IPS-20b (cell line): ENCODE results near the gene GRIN1.
A peak's percentile ranks its signal among the peaks of the same experiment; 100 is the strongest.

Experiments
- H3K27ac ChIP-seq: one replicate; pipeline ENCODE4 v1.5.1; 2013; ENCODE audit warnings: low read length
- H3K27me3 ChIP-seq: 2 replicates; pipeline ENCODE4 v1.6.1; 2013; ENCODE audit warnings: mild to moderate bottlenecking, low read length, inconsistent platforms; ENCODE audit not compliant: insufficient read depth
- H3K36me3 ChIP-seq: 2 replicates; pipeline ENCODE4 v1.6.1; 2013; ENCODE audit warnings: low read depth, mild to moderate bottlenecking, inconsistent platforms, low read length, moderate library complexity; ENCODE audit not compliant: insufficient read depth
- H3K4me1 ChIP-seq: 2 replicates; pipeline ENCODE4 v1.6.1; 2013; ENCODE audit warnings: mild to moderate bottlenecking, control low read depth, inconsistent platforms, low read length, moderate library complexity; ENCODE audit not compliant: insufficient read depth
- H3K4me3 ChIP-seq: 2 replicates; pipeline ENCODE4 v1.5.1; 2013; ENCODE audit warnings: mild to moderate bottlenecking, low read length, inconsistent platforms
- H3K9ac ChIP-seq: 2 replicates; pipeline ENCODE4 v1.6.1; 2013; ENCODE audit warnings: low read depth, mild to moderate bottlenecking, inconsistent platforms, low read length, moderate library complexity
- H3K9me3 ChIP-seq: 2 replicates; pipeline ENCODE4 v1.6.1; 2013; ENCODE audit warnings: mild to moderate bottlenecking, low read depth, low read length, inconsistent platforms; ENCODE audit not compliant: insufficient read depth

The GRIN1 gene

DNA sequence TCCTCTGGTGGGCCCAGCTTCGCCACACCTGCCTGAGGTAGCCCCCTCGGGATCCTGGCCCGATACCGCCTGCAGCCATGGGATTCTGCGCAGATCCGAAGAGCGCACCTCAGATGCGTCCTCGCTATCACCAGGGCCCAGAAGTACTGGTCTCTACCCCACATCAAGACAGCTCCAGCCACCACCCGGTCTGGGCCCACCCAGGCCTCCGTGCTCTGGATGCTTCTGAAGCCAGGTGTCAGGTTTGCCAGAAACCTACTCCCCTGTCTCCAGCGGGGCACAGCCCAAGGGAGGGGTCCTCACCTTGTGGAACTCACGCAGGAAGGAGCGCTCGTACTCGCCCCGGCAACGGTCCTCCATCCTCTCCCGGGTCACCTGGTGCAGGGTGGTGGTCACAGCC is 47.0 kb downstream of the GRIN1 start:
- Histone ChIP-seq H3K27ac (no peak overlapping the region), H3K36me3 (peaks cover 36% of the 10 kb centered on the region), H3K9ac (no peak overlapping the region), H3K4me3 (no peak overlapping the region), H3K9me3 (no peaks in the 10 kb centered on the region), H3K27me3 (no peaks in the 10 kb centered on the region), H3K4me1 (peaks cover 5% of the 10 kb centered on the region; the same call in 1 of the 2 replicates)

GRCh38 chr9:137186385-137186784 is 47.4 kb downstream of the GRIN1 start:
- Histone ChIP-seq H3K27me3 (no peaks in the 10 kb centered on the region), H3K27ac (no peak overlapping the region), H3K4me3 (no peak overlapping the region), H3K36me3 (peaks cover 33% of the 10 kb centered on the region), H3K9me3 (no peaks in the 10 kb centered on the region), H3K9ac (no peak overlapping the region), H3K4me1 (peaks cover 5% of the 10 kb centered on the region; the same call in 1 of the 2 replicates)

DNA sequence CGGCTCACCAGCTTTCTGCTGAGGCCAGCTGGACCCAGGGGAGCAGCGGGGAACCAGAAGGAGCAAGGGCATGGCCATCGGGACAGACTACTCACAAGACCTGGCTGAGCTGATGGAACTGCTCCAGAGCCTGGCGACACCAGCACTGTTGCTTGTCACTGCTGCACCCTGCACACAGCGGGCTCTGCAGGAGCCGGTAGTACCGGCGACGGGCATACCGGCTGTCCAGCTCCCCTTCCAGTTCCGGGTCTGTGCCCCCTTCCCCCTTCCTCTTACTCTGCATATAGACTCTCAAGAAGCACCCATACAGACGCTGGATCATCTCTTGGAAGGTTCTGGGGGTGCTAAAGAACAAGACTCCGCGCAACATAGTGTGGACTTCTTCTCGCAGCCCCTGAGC is 48.4 kb downstream of the GRIN1 start:
- H3K27ac ChIP-seq = no peak overlapping the region
- H3K4me3 ChIP-seq = peak overlapping the region; percentile 81
- no peaks in the 10 kb centered on the region for H3K9me3 ChIP-seq
- H3K4me1 ChIP-seq = peaks cover 5% of the 10 kb centered on the region; the same call in 1 of the 2 replicates
- peak overlapping the region; percentile 82; the same call in 1 of the 2 replicates for H3K9ac ChIP-seq
- peaks cover 30% of the 10 kb centered on the region for H3K36me3 ChIP-seq
- no peaks in the 10 kb centered on the region for H3K27me3 ChIP-seq

GRCh38 chr9:137188086-137188489 is 49.1 kb downstream of the GRIN1 start:
- H3K9ac ChIP-seq = peak overlapping the region; percentile 82; the same call in 1 of the 2 replicates
- peaks cover 5% of the 10 kb centered on the region; the same call in 1 of the 2 replicates for H3K4me1 ChIP-seq
- H3K9me3 ChIP-seq = no peaks in the 10 kb centered on the region
- H3K4me3 ChIP-seq = peak overlapping the region; percentile 81
- no peak overlapping the region for H3K27ac ChIP-seq
- peaks cover 23% of the 10 kb centered on the region for H3K36me3 ChIP-seq
- H3K27me3 ChIP-seq = no peaks in the 10 kb centered on the region

DNA sequence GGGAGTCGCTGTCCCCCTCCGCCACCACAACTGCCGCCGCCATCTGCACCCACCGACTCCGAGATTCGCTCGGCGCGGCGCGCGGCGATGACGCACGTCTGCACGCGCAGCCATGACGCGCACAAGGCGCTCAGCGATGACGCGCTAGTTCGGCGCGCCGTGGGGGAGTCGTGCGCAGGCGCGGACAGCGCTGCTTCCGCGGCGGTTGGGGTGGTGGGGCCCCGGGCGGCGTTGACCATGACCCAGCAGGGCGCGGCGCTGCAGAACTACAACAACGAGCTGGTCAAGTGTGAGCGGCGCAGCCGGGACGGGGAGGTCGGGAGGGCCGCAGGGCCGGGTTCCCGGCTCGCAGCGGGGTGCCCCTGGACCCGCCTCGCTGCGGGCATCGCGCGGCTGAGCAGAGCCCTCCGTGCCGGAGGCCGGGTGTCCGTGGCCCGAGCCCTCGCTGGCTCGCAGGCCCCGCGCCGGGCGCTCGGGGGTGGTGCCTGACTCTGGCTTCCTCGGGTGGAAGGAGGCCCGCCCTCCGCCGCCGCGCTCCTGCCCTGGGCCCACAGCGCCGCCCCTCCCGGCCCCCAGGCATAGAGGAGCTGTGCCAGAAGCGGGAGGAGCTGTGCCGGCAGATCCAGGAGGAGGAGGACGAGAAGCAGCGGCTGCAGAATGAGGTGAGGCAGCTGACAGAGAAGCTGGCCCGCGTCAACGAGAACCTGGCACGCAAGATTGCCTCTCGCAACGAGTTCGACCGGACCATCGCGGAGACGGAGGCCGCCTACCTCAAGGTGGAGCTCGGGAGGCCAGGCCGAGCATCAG is 49.7 kb downstream of the GRIN1 start, which contains the start of the genes ANAPC2 and SSNA1:
Gene ANAPC2, minus strand, starts transcription at position 71 of the 807 bp plus-strand sequence. Its CDS starts 28 bp downstream, at position 43.
Gene SSNA1, plus strand, starts transcription at position 187 of the 807 bp plus-strand sequence. Its CDS starts 51 bp downstream, at position 238.
- Histone ChIP-seq H3K36me3 (peaks cover 17% of the 10 kb centered on the region), H3K9me3 (no peaks in the 10 kb centered on the region), H3K27me3 (no peaks in the 10 kb centered on the region), H3K4me1 (peaks cover 5% of the 10 kb centered on the region; the same call in 1 of the 2 replicates), H3K4me3 (peak within 1 kb of the TSS; percentile 81), H3K9ac (peak within 1 kb of the TSS; percentile 82; the same call in 1 of the 2 replicates), H3K27ac (no peak within 1 kb of the TSS)

DNA sequence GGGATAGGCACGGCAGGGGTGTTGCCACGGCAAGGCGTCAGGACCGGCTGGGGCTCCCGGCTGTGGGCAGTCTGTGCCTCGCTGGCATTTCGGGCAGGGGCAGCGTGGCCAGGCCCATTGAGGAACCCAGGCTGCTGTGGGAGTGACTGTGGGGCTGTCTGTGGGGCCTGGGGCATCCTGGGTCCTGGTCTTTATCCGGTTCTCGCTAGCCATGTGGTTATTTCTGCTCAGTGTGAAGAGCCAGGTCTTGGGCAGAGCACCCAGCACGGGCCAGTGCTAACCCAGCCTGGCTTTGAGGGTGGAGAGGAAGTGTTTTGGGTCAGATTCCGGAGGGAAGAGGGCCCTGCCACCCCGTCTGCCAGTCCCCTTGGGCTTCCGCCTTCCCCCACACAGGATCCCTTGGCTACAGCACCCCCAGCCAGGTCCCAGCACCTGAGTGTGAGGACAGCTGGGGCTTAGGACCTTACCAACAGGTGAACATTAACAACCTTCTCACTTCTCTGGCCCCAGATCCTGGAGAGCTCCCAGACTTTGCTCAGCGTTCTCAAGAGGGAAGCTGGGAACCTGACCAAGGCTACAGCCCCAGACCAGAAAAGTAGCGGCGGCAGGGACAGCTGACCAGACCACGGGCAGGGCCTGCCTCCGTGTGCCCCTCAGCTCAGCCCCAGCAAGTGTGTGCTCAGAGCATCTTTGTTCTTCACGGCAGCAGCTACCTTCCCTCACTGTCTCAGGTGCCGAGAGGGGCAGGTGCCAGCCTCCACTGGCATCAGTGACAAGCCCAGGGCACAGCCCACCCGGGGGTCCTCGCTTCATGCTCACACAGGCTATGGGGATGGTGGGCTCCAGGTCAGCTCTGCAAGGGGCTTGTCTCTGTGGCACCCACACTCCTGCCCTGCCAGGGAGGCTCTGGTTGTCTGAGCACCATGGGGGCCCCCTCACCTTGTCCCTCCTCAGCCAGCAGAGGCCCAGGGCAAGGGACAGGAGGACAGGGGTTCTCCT is 50.6 kb downstream of the GRIN1 start:
- Histone ChIP-seq H3K36me3 (peaks cover 9% of the 10 kb centered on the region; the same call in 1 of the 2 replicates), H3K4me1 (peaks cover 5% of the 10 kb centered on the region; the same call in 1 of the 2 replicates), H3K4me3 (peak overlapping the region; percentile 81), H3K9ac (peak overlapping the region; percentile 82; the same call in 1 of the 2 replicates), H3K27ac (no peak overlapping the region), H3K27me3 (no peaks in the 10 kb centered on the region), H3K9me3 (no peaks in the 10 kb centered on the region)

GRCh38 chr9:137190315-137190856 is 51.4 kb downstream of the GRIN1 start:
- Histone ChIP-seq H3K4me3 (no peak overlapping the region), H3K9ac (no peak overlapping the region), H3K9me3 (no peaks in the 10 kb centered on the region), H3K27me3 (no peaks in the 10 kb centered on the region), H3K36me3 (peaks cover 9% of the 10 kb centered on the region; the same call in 1 of the 2 replicates), H3K27ac (no peak overlapping the region), H3K4me1 (peaks cover 5% of the 10 kb centered on the region; the same call in 1 of the 2 replicates)

GRCh38 chr9:137191245-137191644 is 52.3 kb downstream of the GRIN1 start:
- H3K27ac ChIP-seq = no peak overlapping the region

DNA sequence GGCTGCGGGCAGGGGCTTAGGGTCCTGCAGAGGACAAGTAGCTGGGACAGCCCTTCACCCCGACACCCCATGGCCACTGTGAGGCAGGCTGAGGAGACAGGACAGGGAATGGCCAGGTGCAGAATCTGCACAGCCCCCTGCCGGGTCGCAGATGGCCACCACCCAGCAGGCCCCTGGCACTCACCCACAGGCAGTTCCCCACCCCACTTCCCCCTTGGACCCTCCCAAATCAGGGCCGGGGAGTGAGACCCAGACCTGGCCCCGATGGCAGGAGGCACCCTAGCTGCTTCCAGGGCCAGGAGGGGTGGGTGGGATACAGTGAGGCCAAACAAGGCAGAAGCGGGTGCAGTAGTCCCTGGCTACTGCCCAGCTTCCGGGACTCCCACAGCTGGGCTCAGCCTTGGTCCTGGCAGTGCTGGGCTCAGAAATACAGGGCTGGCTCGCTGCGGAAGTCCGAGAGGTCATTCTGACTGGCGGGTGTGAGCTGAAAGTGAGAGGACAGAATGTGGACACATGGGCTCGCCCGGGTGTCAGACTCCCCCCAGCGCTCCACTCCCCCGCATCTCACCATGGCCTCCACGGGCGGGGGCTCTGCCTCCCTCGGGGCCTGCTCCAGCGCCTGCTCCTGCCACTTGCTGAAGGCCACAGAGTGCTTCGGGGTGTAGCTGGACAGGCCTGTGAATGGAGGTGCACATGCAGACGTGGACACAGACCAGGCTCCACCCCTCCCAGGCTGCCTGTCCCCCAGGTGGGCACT is 52.9 kb downstream of the GRIN1 start:
- H3K9me3 ChIP-seq = no peaks in the 10 kb centered on the region
- no peak overlapping the region for H3K9ac ChIP-seq
- peaks cover 5% of the 10 kb centered on the region; the same call in 1 of the 2 replicates for H3K4me1 ChIP-seq
- no peak overlapping the region for H3K4me3 ChIP-seq
- peaks cover 8% of the 10 kb centered on the region; the same call in 1 of the 2 replicates for H3K36me3 ChIP-seq
- H3K27me3 ChIP-seq = no peaks in the 10 kb centered on the region
- no peak overlapping the region for H3K27ac ChIP-seq

More at GRCh38 chr9:137191245-137191644, 52.3 kb downstream of the GRIN1 start:
- H3K27me3 ChIP-seq = no peaks in the 10 kb centered on the region
- H3K4me1 ChIP-seq = peaks cover 5% of the 10 kb centered on the region; the same call in 1 of the 2 replicates
- H3K4me3 ChIP-seq = no peak overlapping the region
- H3K9me3 ChIP-seq = no peaks in the 10 kb centered on the region
- H3K9ac ChIP-seq = no peak overlapping the region
- H3K36me3 ChIP-seq = peaks cover 9% of the 10 kb centered on the region; the same call in 1 of the 2 replicates

- Histone ChIP-seq H3K36me3 (peaks cover 4% of the 10 kb centered on the region; the same call in 1 of the 2 replicates), H3K9ac (no peak overlapping the region), H3K4me3 (no peak overlapping the region), H3K9me3 (no peaks in the 10 kb centered on the region), H3K4me1 (peaks cover 5% of the 10 kb centered on the region; the same call in 1 of the 2 replicates), H3K27ac (no peak overlapping the region), H3K27me3 (no peaks in the 10 kb centered on the region)
Observed at GRCh38 chr9:137192448-137192780, 53.5 kb downstream of the GRIN1 start.
